Liver (tissue), 3 donors: ENCODE data around the gene EYA3.

Source experiments
- CTCF ChIP-seq: fragments of 150-350 bp; IDR thresholded peaks from 2 replicates; pipeline ENCODE4 v1.5.1; 2017; ENCODE audit warnings: improper control_type of control experiment, low read depth, low read length; ENCODE audit not compliant: missing input control
- JUND ChIP-seq, 2 donors: IDR thresholded peaks; 2 replicates each; pipeline ENCODE4 v1.6.1; 2016; ENCODE audit warnings: antibody characterized with exemption in 2 of 2
- RAD21 ChIP-seq, 2 donors: IDR thresholded peaks; 2 replicates each; pipeline ENCODE4 v1.6.1; 2016; ENCODE audit warnings: antibody characterized with exemption in 2 of 2, mild to moderate bottlenecking in 2 of 2
- RXRA ChIP-seq, 2 donors: IDR thresholded peaks; 2 replicates each; pipeline ENCODE4 v1.6.1; 2017 to 2018; ENCODE audit warnings: antibody characterized with exemption in 2 of 2, mild to moderate bottlenecking in 1 of 2
- SP1 ChIP-seq: IDR thresholded peaks from 2 replicates; pipeline ENCODE4 v1.6.1; 2018; ENCODE audit warnings: antibody characterized with exemption, mild to moderate bottlenecking
- TAF1 ChIP-seq: conservative IDR thresholded peaks from 2 replicates; pipeline ENCODE4 v1.6.1; 2016; ENCODE audit warnings: antibody characterized with exemption, mild to moderate bottlenecking
- YY1 ChIP-seq: IDR thresholded peaks from 2 replicates; pipeline ENCODE4 v1.6.1; 2016; ENCODE audit warnings: antibody characterized with exemption, mild to moderate bottlenecking
- ZBTB33 ChIP-seq: IDR thresholded peaks from 2 replicates; pipeline ENCODE4 v1.6.1; 2016; ENCODE audit warnings: antibody characterized with exemption
- donor health status: healthy.
- donor health status: healthy.

GRCh38 chr1:27967106-27967883, 121.1 kb downstream of the EYA3 start:
- TF ChIP-seq CTCF: no peak
- no peak for TF ChIP-seq RAD21 (IDR thresholded peaks at IDR 0.05)
- no peak for TF ChIP-seq RXRA (IDR thresholded peaks at IDR 0.05)
- TF ChIP-seq YY1: no peak
- TF ChIP-seq JUND (IDR thresholded peaks at IDR 0.05): no peak
- TF ChIP-seq TAF1: no peak
- TF ChIP-seq ZBTB33: no peak
- no peak for TF ChIP-seq SP1
